PC-9 (cell line): ENCODE data around the gene NRSN2.

Experiments
- CTCF ChIP-seq: fragments of 200-600 bp; sonication (generic); conservative IDR thresholded peaks from 2 replicates; pipeline ENCODE4 v1.6.1; 2017; ENCODE audit warnings: mixed run types, antibody characterized with exemption, mild to moderate bottlenecking, moderate library complexity
- EZH2 ChIP-seq: fragments of 200-600 bp; sonication (generic); IDR thresholded peaks from 2 replicates; pipeline ENCODE4 v1.8.0; 2017; ENCODE audit warnings: antibody characterized with exemption, low read depth

- TF ChIP-seq CTCF (no peak), EZH2 (no peak)
Measured at GRCh38 chr20:326645-327185, 20.2 kb upstream of the NRSN2 start.
